ENCODE measurements around the gene NAP1L1. TPM values are rescaled to one million over a fixed set of nuclear protein-coding genes. Genes with fewer than 3 reads are reported as not detected.

NAP1L1 gene
- total and polyA plus RNA-seq, 2 experiments from 2014 or later: 658 to 996 TPM

GRCh38 chr12:76055393-76055792 lies 29.1 kb downstream of the NAP1L1 start:
- no peaks in the 10 kb centered on the region for H3F3A ChIP-seq (replicated peaks; ENCODE audit: low read depth)
- peaks cover 18% of the 10 kb centered on the region for H3K4me1 ChIP-seq (ENCODE audit: insufficient read depth)
- peaks cover 93% of the 10 kb centered on the region for H3K36me3 Mint-ChIP-seq (ENCODE audit: low read depth)
- peak; percentile 30 to 39 for TF ChIP-seq CTCF (conservative IDR thresholded peaks at IDR 0.05; ENCODE audit: low read depth in 2 of 2)
- TF ChIP-seq JUNB (IDR thresholded peaks at IDR 0.05; ENCODE audit: unreplicated experiment): no peak
- TF ChIP-seq NANOG (IDR thresholded peaks at IDR 0.05; ENCODE audit: borderline replicate concordance): peak; percentile 55; the same call in 1 of the 2 replicates
- TF ChIP-seq EZH2phosphoT487 (IDR thresholded peaks at IDR 0.05; ENCODE audit: unreplicated experiment): no peak
- H3K27me3 Mint-ChIP-seq (ENCODE audit: insufficient read depth, low read depth, poor library complexity): peaks cover 2% of the 10 kb centered on the region
- no peaks in the 10 kb centered on the region for H3K27me3 ChIP-seq (ENCODE audit: insufficient read depth)
- H3K36me3 ChIP-seq (ENCODE audit: insufficient read depth): peaks cover 57% of the 10 kb centered on the region
- no peaks in the 10 kb centered on the region for H3K9me3 Mint-ChIP-seq
- no peak overlapping the region for H3K4me3 ChIP-seq
- ATAC-seq: peak; percentile 84
- H3K4me1 Mint-ChIP-seq: peaks cover 33% of the 10 kb centered on the region
- H3K4me3 Mint-ChIP-seq: peak overlapping the region; percentile 54
- no peak overlapping the region for H2AFZ ChIP-seq
- H3K79me2 ChIP-seq (replicated peaks; ENCODE audit: insufficient read depth): peaks cover 37% of the 10 kb centered on the region
- peak overlapping the region; percentile 95 for H3K27ac Mint-ChIP-seq
- H4K20me1 ChIP-seq (replicated peaks; ENCODE audit: insufficient read depth): peaks cover 5% of the 10 kb centered on the region
- H3K4me2 ChIP-seq: peak overlapping the region; percentile 26
- H3K27ac ChIP-seq (ENCODE audit: low read depth): peak overlapping the region; percentile 61
- H3K9me2 ChIP-seq (ENCODE audit: insufficient read depth): no peaks in the 10 kb centered on the region
- peak; percentile 75 for DNase-seq (ENCODE audit: low spot score)

- Histone ChIP-seq H3K4me2 (no peak overlapping the region), H3K27ac (ENCODE audit: low read depth) (no peak overlapping the region; the same call in 1 of the 2 replicates), H3K4me3 (no peak overlapping the region), H3F3A (replicated peaks; ENCODE audit: low read depth) (no peaks in the 10 kb centered on the region), H3K27me3 (ENCODE audit: insufficient read depth) (no peaks in the 10 kb centered on the region), H3K9me2 (ENCODE audit: insufficient read depth) (no peaks in the 10 kb centered on the region), H3K4me1 (ENCODE audit: insufficient read depth) (peaks cover 5% of the 10 kb centered on the region), H3K36me3 (ENCODE audit: insufficient read depth) (peaks cover 83% of the 10 kb centered on the region), H4K20me1 (replicated peaks; ENCODE audit: insufficient read depth) (peaks cover 6% of the 10 kb centered on the region; the same call in 1 of the 2 replicates), H2AFZ (no peak overlapping the region), H3K79me2 (replicated peaks; ENCODE audit: insufficient read depth) (0 out of 2 replicates have a peak, but pooled peaks cover 14% of the 10 kb centered on the region)
- H3K4me1 Mint-ChIP-seq: peaks cover 4% of the 10 kb centered on the region; the same call in 2 of the 3 replicates
- H3K27me3 Mint-ChIP-seq (ENCODE audit: insufficient read depth, low read depth, poor library complexity): peaks cover 2% of the 10 kb centered on the region
- ATAC-seq (no peak), DNase-seq (ENCODE audit: low spot score) (no peak)
- TF ChIP-seq REST (IDR thresholded peaks at IDR 0.05; ENCODE audit: unreplicated experiment) (no peak), JUNB (IDR thresholded peaks at IDR 0.05; ENCODE audit: unreplicated experiment) (no peak), ETS1 (IDR thresholded peaks at IDR 0.05) (no peak)
- no peaks in the 10 kb centered on the region for H3K9me3 Mint-ChIP-seq
- no peak overlapping the region for H3K27ac Mint-ChIP-seq
- H3K36me3 Mint-ChIP-seq (ENCODE audit: low read depth): peaks cover 83% of the 10 kb centered on the region
- H3K4me3 Mint-ChIP-seq: no peak overlapping the region
Measured at GRCh38 chr12:76049575-76050251, 34.8 kb downstream of the NAP1L1 start.
